Measurements from ENCODE around the gene KPNA2. TPM values are rescaled to one million over a fixed set of nuclear protein-coding genes. Genes with fewer than 3 reads are reported as not detected.

Gene KPNA2
- total and polyA plus RNA-seq, 2 of the 13 experiments (the other 11 are each of a cell fraction or from before 2014, with no cell fraction given): 111 to 305 TPM

- TF ChIP-seq IRF9 (CRISPR knock-in tag; IDR thresholded peaks at IDR 0.05; ENCODE audit: borderline replicate concordance) (peak; percentile 89), ZNF782 (CRISPR knock-in tag; IDR thresholded peaks at IDR 0.05; ENCODE audit: borderline replicate concordance) (peak; percentile 97), NR3C1 (CRISPR knock-in tag; IDR thresholded peaks at IDR 0.05) (no peak), DDIT3 (CRISPR knock-in tag; IDR thresholded peaks at IDR 0.05) (no peak), ZNF781 (CRISPR knock-in tag; IDR thresholded peaks at IDR 0.05; ENCODE audit: borderline replicate concordance, not compliant biosample characterization) (peak; percentile 89), ATF6 (CRISPR knock-in tag; conservative IDR thresholded peaks at IDR 0.05) (0 out of 2 replicates have a peak, but pooled peaks have one; percentile 81), ZNF441 (CRISPR knock-in tag; IDR thresholded peaks at IDR 0.05; ENCODE audit: borderline replicate concordance) (0 out of 2 replicates have a peak, but pooled peaks have one; percentile 58), ERF (CRISPR knock-in tag; IDR thresholded peaks at IDR 0.05) (0 out of 2 replicates have a peak, but pooled peaks have one; percentile 13), MED1 (CRISPR knock-in tag; IDR thresholded peaks at IDR 0.05) (peak; percentile 75; the same call in 1 of the 2 replicates), SAFB2 (CRISPR knock-in tag; IDR thresholded peaks at IDR 0.05; ENCODE audit: borderline replicate concordance, low read depth) (peak; percentile 84), ZNF530 (CRISPR knock-in tag; IDR thresholded peaks at IDR 0.05; ENCODE audit: low read depth) (no peak), RBM39 (IDR thresholded peaks at IDR 0.05; ENCODE audit: low read depth, low read length, poor library complexity, severe bottlenecking) (peak; percentile 98), MYPOP (CRISPR knock-in tag; IDR thresholded peaks at IDR 0.05) (peak; percentile 89), REL (CRISPR knock-in tag; conservative IDR thresholded peaks at IDR 0.05) (peak; percentile 94), HNRNPK (IDR thresholded peaks at IDR 0.05; ENCODE audit: low read depth, low read length, poor library complexity, severe bottlenecking) (peak; percentile 92), HMG20A (CRISPR knock-in tag; IDR thresholded peaks at IDR 0.05; ENCODE audit: borderline replicate concordance) (no peak), CENPT (CRISPR knock-in tag; IDR thresholded peaks at IDR 0.05; ENCODE audit: low read depth) (peak; percentile 93), CEBPG (CRISPR knock-in tag; IDR thresholded peaks at IDR 0.05) (peak; percentile 33; the same call in 1 of the 2 replicates), HDAC1 (CRISPR knock-in tag; IDR thresholded peaks at IDR 0.05) (peak; percentile 99), ZNF281 (CRISPR knock-in tag; IDR thresholded peaks at IDR 0.05; ENCODE audit: borderline replicate concordance) (peak; percentile 13; the same call in 1 of the 2 replicates), RFX5 (IDR thresholded peaks at IDR 0.05; ENCODE audit: low read depth, low read length) (0 out of 2 replicates have a peak, but pooled peaks have one; percentile 45)
Measured at GRCh38 chr17:68035523-68036303, at the start of gene KPNA2 (continued).

Data from HepG2 (cell line).